Large intestine (tissue), 3 donors: Measurements from ENCODE around the gene KRTAP4-3. TPM values are rescaled to one million over a fixed set of nuclear protein-coding genes. Genes with fewer than 3 reads are reported as not detected.
"Not testable (repeated sequence)": the region's sequence is repeated elsewhere in the genome, so short reads cannot be mapped to it uniquely, and the experiment has no call there.

Experiments
- DNase-seq, 2 donors: peaks; one replicate each; pipeline versions ENCODE4 v3.0.0 to v3.0.0-alpha.2; 2013
- H3K27ac ChIP-seq: one replicate; pipeline ENCODE4 v1.5.1; 2013; ENCODE audit warnings: low read length
- H3K27me3 ChIP-seq: 2 replicates; pipeline ENCODE4 v1.6.1; 2013; ENCODE audit warnings: low read length; ENCODE audit not compliant: control insufficient read depth, insufficient read depth
- H3K36me3 ChIP-seq: 2 replicates; pipeline ENCODE4 v1.6.1; 2013; ENCODE audit warnings: low read length; ENCODE audit not compliant: control insufficient read depth, insufficient read depth
- H3K4me1 ChIP-seq: one replicate; pipeline ENCODE4 v1.6.1; 2013; ENCODE audit warnings: low read length; ENCODE audit not compliant: control insufficient read depth, insufficient read depth
- H3K4me3 ChIP-seq: one replicate; pipeline ENCODE4 v1.5.1; 2013; ENCODE audit warnings: low read length
- H3K9me3 ChIP-seq: one replicate; pipeline ENCODE4 v1.6.1; 2013; ENCODE audit warnings: mild to moderate bottlenecking, low read depth, low read length, moderate library complexity; ENCODE audit not compliant: control insufficient read depth
- WGBS: methylation state at CpG from one replicate; pipeline ENCODE4 v1.1.5; 2013; ENCODE audit warnings: low lambda C conversion rate; ENCODE audit not compliant: insufficient coverage; 5-methylcytosine and 5-hydroxymethylcytosine counted together
- polyA plus RNA-seq: library from polyadenylated mRNA; unstranded; fragments of 120-200 nt; gene quantifications from one replicate; pipeline ENCODE4 v1.2.1, GENCODE V29; 2013

KRTAP4-3 gene
- polyA plus RNA-seq, 1 donor = not detected

DNA sequence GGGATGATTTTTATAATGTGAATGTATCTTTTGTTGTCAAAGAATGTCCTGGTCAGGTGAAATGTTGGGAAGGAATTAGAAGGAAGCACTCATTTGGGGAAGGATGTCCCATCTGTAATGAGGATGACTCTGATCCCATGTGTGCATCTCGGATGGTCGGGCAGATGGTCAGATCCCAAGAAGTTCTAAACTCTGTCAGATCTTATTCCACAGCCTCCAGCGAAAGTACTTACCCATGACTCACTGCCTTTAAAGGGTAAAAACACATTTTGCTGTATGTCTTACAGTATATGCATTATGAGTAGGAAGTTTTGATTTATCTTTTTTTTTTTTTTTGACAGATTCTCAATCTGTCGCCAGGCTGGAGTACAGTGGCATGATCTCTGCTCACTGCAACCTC, 49.3 kb downstream of the KRTAP4-3 start:
- H3K4me1 ChIP-seq = no peaks in the 10 kb centered on the region
- no peak overlapping the region for H3K4me3 ChIP-seq
- DNase-seq = no peak
- H3K27me3 ChIP-seq = no peaks in the 10 kb centered on the region
- no peaks in the 10 kb centered on the region for H3K9me3 ChIP-seq
- WGBS = no CpG with 5 or more reads among the region's 4 CpGs
- H3K27ac ChIP-seq = no peak overlapping the region
- no peaks in the 10 kb centered on the region for H3K36me3 ChIP-seq

DNA sequence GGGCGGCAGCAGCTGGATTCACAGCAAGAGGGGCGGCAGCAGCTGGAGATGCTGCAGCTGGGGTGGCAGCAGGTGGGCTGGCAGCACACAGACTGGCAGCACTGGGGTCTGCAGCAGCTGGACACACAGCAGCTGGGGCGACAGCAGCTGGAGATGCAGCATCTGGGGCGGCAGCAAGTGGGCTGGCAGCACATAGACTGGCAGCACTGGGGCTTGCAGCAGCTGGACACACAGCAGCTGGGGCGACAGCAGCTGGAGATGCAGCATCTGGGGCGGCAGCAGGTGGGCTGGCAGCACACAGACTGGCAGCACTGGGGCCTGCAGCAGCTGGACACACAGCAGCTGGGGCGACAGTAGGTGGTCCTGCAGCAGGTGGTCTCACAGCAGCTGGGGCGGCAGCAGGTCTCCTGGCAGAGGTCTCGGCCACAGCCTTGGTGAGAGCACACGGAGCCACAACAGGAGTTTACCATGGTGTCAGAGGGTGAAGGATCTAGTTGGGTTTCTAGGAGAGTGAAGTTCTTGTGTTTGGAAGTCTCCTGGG, 50.1 kb downstream of the KRTAP4-3 start, which contains the start of gene KRTAP4-11:
Gene KRTAP4-11 (minus strand): TSS at position 528 of the 541 bp plus-strand sequence. CDS start 58 bp downstream, at position 470.
- not testable (repeated sequence) for H3K27ac ChIP-seq, H3K27me3 ChIP-seq, DNase-seq, H3K36me3 ChIP-seq, H3K4me1 ChIP-seq, H3K9me3 ChIP-seq, H3K4me3 ChIP-seq
- 100% methylated on average over 1 of the region's 10 CpGs for WGBS

Other genes with a start within 250 kb of the KRTAP4-3 start
- gene KRT23, start 230.6 kb downstream of the KRTAP4-3 start, polyA plus RNA-seq = 0.18 TPM
- gene KRT39, start 201.3 kb downstream of the KRTAP4-3 start, polyA plus RNA-seq = not detected
- 0.07 TPM for gene KRT40, start 183.9 kb downstream of the KRTAP4-3 start, polyA plus RNA-seq
- gene KRTAP3-3, start 174.1 kb downstream of the KRTAP4-3 start, polyA plus RNA-seq = not detected
- not detected for gene KRTAP3-2, start 168.3 kb downstream of the KRTAP4-3 start, polyA plus RNA-seq
- gene KRTAP3-1, start 159.1 kb downstream of the KRTAP4-3 start, polyA plus RNA-seq = not detected
- not detected for gene KRTAP1-5, start 141.0 kb downstream of the KRTAP4-3 start, polyA plus RNA-seq
- gene KRTAP1-4, start 138.0 kb downstream of the KRTAP4-3 start, polyA plus RNA-seq = not detected
- not detected for gene KRTAP1-3, start 133.3 kb downstream of the KRTAP4-3 start, polyA plus RNA-seq
- not detected for gene KRTAP1-1, start 126.8 kb downstream of the KRTAP4-3 start, polyA plus RNA-seq
- not detected for gene KRTAP2-1, start 120.9 kb downstream of the KRTAP4-3 start, polyA plus RNA-seq
- not detected for gene KRTAP2-2, start 113.0 kb downstream of the KRTAP4-3 start, polyA plus RNA-seq
- gene KRTAP2-3, start 108.1 kb downstream of the KRTAP4-3 start, polyA plus RNA-seq = not detected
- gene KRTAP2-4, start 102.3 kb downstream of the KRTAP4-3 start, polyA plus RNA-seq = not detected
- not detected for gene KRTAP4-7, start 84.1 kb downstream of the KRTAP4-3 start, polyA plus RNA-seq
- not detected for gene KRTAP4-8, start 70.1 kb downstream of the KRTAP4-3 start, polyA plus RNA-seq
- not detected for gene KRTAP4-16, start 66.0 kb downstream of the KRTAP4-3 start, polyA plus RNA-seq
- gene KRTAP4-9, start 62.8 kb downstream of the KRTAP4-3 start, polyA plus RNA-seq = not detected
- gene KRTAP4-11, start 49.8 kb downstream of the KRTAP4-3 start, polyA plus RNA-seq = not detected
- gene KRTAP4-12, start 44.0 kb downstream of the KRTAP4-3 start, polyA plus RNA-seq = not detected
- not detected for gene KRTAP4-6, start 27.7 kb downstream of the KRTAP4-3 start, polyA plus RNA-seq
- not detected for gene KRTAP4-5, start 18.4 kb downstream of the KRTAP4-3 start, polyA plus RNA-seq
- not detected for gene KRTAP4-4, start 7.5 kb downstream of the KRTAP4-3 start, polyA plus RNA-seq
- not detected for gene KRTAP4-2, start 10.0 kb upstream of the KRTAP4-3 start, polyA plus RNA-seq
- not detected for gene KRTAP4-1, start 16.7 kb upstream of the KRTAP4-3 start, polyA plus RNA-seq
- not detected for gene KRTAP9-1, start 21.7 kb upstream of the KRTAP4-3 start, polyA plus RNA-seq
- gene KRTAP9-2, start 58.4 kb upstream of the KRTAP4-3 start, polyA plus RNA-seq = not detected
- not detected for gene KRTAP9-3, start 64.2 kb upstream of the KRTAP4-3 start, polyA plus RNA-seq
- gene KRTAP9-8, start 69.8 kb upstream of the KRTAP4-3 start, polyA plus RNA-seq = not detected
- not detected for gene KRTAP9-4, start 81.5 kb upstream of the KRTAP4-3 start, polyA plus RNA-seq
- not detected for gene KRTAP9-9, start 87.2 kb upstream of the KRTAP4-3 start, polyA plus RNA-seq
- gene KRTAP9-6, start 97.2 kb upstream of the KRTAP4-3 start, polyA plus RNA-seq = not detected
- not detected for gene KRTAP9-7, start 107.5 kb upstream of the KRTAP4-3 start, polyA plus RNA-seq
- not detected for gene KRTAP29-1, start 134.6 kb upstream of the KRTAP4-3 start, polyA plus RNA-seq
- not detected for gene KRTAP16-1, start 141.1 kb upstream of the KRTAP4-3 start, polyA plus RNA-seq
- gene KRTAP17-1, start 147.5 kb upstream of the KRTAP4-3 start, polyA plus RNA-seq = 0.07 TPM
- gene KRT33A, start 182.6 kb upstream of the KRTAP4-3 start, polyA plus RNA-seq = not detected
- gene KRT33B, start 201.6 kb upstream of the KRTAP4-3 start, polyA plus RNA-seq = not detected
- gene KRT34, start 214.1 kb upstream of the KRTAP4-3 start, polyA plus RNA-seq = not detected
- gene KRT31, start 229.4 kb upstream of the KRTAP4-3 start, polyA plus RNA-seq = not detected